Activated T-helper 1 cell treated with anti-CD3 and anti-CD28 coated beads, Interleukin-2, amount 50 U/mL, for 16 hours (primary cell): ENCODE results near the gene ARL13A.
"Not testable (repeated sequence)": the region's sequence is repeated elsewhere in the genome, so short reads cannot be mapped to it uniquely, and the experiment has no call there.

Experiments used
- DNase-seq, 2 donors: peaks; one replicate each; pipeline ENCODE4 v3.0.0-alpha.2; 2020; ENCODE audit warnings: low read depth in 1 of 2, low spot score in 1 of 2

The ARL13A gene

GRCh38 chrX:100984818-100985217, 15.3 kb downstream of the ARL13A start:
- no peak for DNase-seq

GRCh38 chrX:100990139-100990538, 20.6 kb downstream of the ARL13A start:
- no peak for DNase-seq

GRCh38 chrX:100994352-100995281, 25.1 kb downstream of the ARL13A start:
- DNase-seq = no peak

GRCh38 chrX:100995469-100995868, 26.0 kb downstream of the ARL13A start:
- DNase-seq = no peak

- no peak for DNase-seq
Observed at GRCh38 chrX:100999451-100999850, 29.9 kb downstream of the ARL13A start.

GRCh38 chrX:101009090-101009489, 39.6 kb downstream of the ARL13A start:
- no peak for DNase-seq

- DNase-seq = not testable (repeated sequence)
Observed at GRCh38 chrX:101012031-101012430, 42.5 kb downstream of the ARL13A start.

GRCh38 chrX:101022020-101022419, 52.5 kb downstream of the ARL13A start:
- DNase-seq = no peak

GRCh38 chrX:101025126-101025525, 55.6 kb downstream of the ARL13A start:
- DNase-seq = no peak

- no peak for DNase-seq
Observed at GRCh38 chrX:101028562-101028961, 59.1 kb downstream of the ARL13A start.

- no peak for DNase-seq
Observed at GRCh38 chrX:101029665-101030064, 60.2 kb downstream of the ARL13A start.

- no peak for DNase-seq
Observed at GRCh38 chrX:101037231-101037630, 67.7 kb downstream of the ARL13A start.

GRCh38 chrX:101040197-101040596, 70.7 kb downstream of the ARL13A start:
- no peak for DNase-seq
